PC-9 (cell line): ENCODE measurements around the gene GLRX.

Experiments used
- EZH2 ChIP-seq: fragments of 200-600 bp; sonication (generic); IDR thresholded peaks from 2 replicates; pipeline ENCODE4 v1.8.0; 2017; ENCODE audit warnings: antibody characterized with exemption, low read depth
- TF ChIP-seq, protein P1 (sequence below): fragments of 200-600 bp; sonication (generic); conservative IDR thresholded peaks from 2 replicates; pipeline ENCODE4 v1.6.1; 2017; ENCODE audit warnings: mixed run types, antibody characterized with exemption, mild to moderate bottlenecking, moderate library complexity

DNA sequence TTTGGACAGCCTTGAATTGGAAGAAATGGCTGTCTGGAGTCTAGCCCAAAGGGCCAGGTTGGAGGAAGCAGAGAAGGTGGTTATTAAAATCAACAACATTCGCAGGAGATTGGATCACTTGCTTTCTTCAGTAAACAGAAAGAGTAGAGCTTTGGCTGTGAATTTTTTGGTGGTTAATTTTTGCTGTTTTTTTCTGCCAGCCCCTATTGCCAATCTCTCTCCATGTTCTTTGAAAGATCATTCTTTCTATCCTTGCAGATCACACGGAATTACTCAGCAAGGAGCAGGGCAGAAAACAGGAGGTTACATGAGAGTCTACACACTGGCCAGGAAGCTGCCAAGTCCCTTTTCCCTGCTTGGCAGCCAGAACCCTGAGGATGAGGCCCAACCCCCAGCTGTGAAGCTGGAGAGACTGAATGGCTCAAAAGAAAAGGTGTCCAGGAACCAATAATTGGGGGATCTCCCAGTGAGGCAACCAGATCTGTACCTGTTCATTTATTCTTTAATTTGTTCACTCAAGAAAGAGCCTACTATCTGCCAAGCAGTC, 13.0 kb downstream of the GLRX start:
- TF ChIP-seq EZH2: no peak
- TF ChIP-seq, protein P1, sequence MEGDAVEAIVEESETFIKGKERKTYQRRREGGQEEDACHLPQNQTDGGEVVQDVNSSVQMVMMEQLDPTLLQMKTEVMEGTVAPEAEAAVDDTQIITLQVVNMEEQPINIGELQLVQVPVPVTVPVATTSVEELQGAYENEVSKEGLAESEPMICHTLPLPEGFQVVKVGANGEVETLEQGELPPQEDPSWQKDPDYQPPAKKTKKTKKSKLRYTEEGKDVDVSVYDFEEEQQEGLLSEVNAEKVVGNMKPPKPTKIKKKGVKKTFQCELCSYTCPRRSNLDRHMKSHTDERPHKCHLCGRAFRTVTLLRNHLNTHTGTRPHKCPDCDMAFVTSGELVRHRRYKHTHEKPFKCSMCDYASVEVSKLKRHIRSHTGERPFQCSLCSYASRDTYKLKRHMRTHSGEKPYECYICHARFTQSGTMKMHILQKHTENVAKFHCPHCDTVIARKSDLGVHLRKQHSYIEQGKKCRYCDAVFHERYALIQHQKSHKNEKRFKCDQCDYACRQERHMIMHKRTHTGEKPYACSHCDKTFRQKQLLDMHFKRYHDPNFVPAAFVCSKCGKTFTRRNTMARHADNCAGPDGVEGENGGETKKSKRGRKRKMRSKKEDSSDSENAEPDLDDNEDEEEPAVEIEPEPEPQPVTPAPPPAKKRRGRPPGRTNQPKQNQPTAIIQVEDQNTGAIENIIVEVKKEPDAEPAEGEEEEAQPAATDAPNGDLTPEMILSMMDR: no peak
